Hepatic stellate cell (primary cell): ENCODE results near the gene R3HDM2.

ENCODE experiments used
- DNase-seq: peaks from one replicate; pipeline ENCODE4 v3.0.0; 2011; ENCODE audit warnings: low spot score

R3HDM2 gene

DNA sequence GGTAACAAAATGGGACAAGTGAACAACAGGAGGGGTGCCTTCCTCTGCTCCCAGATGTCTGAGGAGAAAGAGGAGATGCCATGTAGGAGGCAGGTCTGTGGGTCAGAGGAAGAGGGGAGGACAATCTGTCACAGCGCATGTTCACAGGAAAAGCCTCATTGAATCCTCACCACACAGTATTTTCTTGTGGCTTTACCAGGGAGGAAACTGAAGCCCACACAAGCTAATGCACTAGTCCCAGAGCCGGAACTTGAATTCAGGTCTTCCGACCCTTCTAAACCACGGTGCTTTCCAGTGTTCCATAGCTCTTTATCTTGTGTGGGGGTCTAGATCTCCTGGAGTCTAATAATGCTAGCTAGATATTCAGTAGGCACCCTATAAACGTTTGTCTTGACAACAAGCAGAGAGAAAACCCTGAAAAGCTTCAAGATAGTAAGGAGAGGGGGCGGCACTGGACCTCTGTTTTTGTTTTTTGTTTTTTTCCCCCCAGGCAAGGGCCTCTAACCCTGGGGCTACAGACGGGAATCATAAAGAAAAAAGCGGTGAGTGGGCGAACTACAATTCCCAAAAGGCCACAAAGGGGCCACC lies 201.7 kb downstream of the R3HDM2 start:
- DNase-seq, result no peak

GRCh38 chr12:57227315-57228115 lies 203.3 kb downstream of the R3HDM2 start:
- DNase-seq, result no peak

DNA sequence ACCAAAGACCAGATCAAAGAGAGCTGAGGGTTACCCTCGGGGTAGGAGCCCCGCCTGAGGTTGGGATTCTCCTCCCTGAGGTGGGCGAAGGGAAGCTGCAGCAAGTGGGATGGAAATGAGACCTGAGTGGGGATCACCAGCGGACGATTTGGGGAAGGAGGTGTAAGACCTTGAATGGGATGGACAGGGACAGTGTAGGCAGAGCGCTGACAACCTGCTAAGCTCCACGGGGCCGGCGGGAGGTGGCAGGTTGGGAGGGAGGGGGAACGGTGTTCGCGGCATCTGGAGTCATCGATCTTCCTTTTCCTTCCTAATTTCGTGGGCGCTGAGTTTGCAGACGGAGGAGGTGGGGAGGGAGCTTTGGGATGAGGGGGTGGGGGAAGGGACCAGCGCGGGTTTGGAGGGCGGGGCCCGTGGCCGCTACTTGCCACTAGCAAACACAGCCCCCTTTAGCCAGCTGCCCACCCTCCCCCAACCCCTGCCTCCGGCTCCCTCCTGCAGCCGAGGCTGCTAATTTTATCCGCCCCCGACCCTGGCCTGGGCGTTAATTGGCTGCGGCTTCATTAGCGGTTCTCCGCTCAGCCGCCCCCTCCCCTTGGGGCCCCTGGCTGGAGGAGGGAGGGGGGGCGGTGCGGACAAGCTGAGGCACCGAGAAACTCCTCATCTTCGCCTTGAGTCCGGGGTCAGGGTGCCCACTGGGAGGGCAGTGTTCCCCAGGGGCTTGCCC lies 204.1 kb downstream of the R3HDM2 start:
- no peak for DNase-seq

DNA sequence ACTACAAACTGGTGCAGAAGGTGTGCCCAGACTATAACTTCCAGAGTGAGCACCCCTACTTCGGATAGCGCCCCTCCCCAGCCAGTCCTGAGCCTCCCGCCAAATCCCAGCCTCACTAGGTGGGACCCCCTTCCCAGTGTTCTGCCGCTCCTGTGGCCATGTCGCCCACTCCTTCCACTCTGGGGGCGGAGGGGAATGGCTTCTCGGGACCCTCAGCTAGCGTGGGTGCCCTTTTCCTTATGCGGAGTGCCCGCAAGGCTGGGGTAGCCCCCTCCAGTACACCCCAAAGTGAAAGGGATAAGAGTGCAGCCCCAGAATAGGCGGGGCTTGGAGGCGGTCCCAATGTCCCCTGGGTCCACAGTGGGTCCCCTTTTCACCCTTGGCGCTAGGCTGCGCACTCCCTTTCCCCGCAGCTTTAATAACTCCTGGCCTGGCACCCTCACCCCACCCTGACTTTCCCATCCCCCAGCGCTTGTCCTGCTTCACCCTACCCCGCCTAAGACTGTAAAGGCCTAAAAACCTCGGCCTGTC lies 205.1 kb downstream of the R3HDM2 start:
- no peak for DNase-seq

- DNase-seq, result no peak
Observed at GRCh38 chr12:57224973-57225679, 205.7 kb downstream of the R3HDM2 start.

GRCh38 chr12:57224278-57224972 lies 206.4 kb downstream of the R3HDM2 start:
- DNase-seq, result no peak

DNA sequence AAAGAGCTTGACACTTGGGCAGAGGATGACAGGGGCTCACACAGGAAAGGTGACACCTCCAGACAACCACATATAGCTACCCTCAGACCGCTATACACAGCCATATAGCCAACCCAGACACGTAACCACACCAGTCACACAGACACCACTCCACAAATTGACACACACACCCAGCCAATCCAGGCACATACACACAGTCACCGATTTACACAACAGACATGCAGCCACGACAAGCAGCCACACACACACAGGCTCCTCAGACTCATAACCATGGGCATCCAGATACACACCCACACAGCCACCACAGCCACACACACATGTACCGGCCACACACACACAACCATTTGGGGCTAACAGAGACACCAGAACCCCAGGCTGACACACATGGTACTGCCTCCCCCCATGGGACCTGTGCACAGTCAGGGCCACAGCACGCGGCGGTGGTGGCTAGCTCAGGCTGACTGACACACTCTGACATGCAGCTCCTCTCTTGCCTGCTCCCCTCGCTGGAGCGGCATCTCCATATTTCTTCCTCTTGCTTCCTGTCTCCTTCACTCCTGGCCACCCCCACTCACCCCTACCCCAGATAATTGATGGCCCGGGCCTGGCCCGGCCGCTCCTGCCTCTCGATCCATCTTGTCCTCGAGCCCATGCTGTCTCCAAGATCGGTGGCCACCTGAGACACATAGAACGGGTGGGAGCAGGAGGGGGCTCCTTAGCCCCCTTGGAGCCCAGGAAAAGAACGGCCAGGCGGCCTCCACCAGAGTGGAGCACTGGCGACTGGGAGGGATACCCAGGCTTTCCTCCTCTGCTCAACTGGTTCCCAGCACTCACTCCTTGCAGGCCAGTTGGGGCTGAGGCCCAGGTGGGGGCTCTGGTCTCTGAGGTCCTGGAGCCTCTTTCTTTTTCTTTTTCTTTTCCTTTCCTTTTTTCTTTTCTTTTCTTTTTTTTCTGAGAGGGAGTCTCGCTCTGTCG lies 207.4 kb downstream of the R3HDM2 start:
- DNase-seq, result no peak

DNA sequence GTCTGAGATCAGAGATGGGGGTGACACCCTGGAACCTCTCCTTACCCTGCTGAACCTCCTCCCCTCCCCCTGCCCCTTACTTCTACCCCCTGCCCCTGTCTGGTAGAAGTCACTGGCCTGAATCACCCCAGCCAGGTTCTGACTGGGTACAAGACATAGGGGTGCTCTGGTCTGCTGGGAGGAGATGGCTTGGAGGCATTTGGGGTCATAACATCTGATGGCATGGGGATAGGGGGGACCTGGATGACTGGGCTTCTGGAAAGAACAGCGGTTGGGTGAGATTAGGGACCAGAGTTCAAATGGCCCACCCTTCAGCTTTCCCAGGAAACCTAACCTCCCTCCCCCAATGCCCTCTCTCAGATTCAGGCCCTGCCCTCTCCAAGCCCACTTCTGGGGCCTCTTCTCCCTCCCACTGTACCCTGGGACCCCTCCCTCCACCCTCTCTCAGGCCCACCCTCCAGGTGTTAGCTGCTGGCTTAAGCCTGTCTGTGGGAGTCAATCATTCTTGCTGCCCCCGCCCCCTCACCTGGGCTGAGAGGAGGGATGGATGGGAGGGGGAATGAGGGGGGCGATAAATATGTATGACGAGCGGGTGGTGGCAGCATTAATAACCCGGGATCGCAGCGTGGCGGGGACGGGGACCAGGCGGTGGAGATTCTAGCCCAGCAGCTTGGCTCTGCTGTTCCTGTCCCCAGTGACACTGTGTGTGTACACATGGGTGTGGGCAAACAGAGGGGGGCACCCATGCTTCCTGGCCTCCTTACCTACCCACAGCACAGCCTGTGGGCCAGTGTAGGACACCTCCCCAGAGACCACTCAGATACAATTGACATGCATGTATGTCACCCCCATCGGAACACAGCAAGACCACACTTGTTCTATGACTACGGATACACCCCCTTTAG lies 208.3 kb downstream of the R3HDM2 start:
- no peak for DNase-seq

GRCh38 chr12:57221169-57221917 lies 209.5 kb downstream of the R3HDM2 start:
- DNase-seq, result no peak

GRCh38 chr12:57220770-57221168 lies 210.1 kb downstream of the R3HDM2 start:
- DNase-seq, result no peak

- DNase-seq, result no peak
Observed at GRCh38 chr12:57219993-57220754, 210.7 kb downstream of the R3HDM2 start.

- no peak for DNase-seq
Observed at GRCh38 chr12:57219205-57219992, 211.4 kb downstream of the R3HDM2 start.

- no peak for DNase-seq
Observed at GRCh38 chr12:57218030-57218853, 212.6 kb downstream of the R3HDM2 start.

DNA sequence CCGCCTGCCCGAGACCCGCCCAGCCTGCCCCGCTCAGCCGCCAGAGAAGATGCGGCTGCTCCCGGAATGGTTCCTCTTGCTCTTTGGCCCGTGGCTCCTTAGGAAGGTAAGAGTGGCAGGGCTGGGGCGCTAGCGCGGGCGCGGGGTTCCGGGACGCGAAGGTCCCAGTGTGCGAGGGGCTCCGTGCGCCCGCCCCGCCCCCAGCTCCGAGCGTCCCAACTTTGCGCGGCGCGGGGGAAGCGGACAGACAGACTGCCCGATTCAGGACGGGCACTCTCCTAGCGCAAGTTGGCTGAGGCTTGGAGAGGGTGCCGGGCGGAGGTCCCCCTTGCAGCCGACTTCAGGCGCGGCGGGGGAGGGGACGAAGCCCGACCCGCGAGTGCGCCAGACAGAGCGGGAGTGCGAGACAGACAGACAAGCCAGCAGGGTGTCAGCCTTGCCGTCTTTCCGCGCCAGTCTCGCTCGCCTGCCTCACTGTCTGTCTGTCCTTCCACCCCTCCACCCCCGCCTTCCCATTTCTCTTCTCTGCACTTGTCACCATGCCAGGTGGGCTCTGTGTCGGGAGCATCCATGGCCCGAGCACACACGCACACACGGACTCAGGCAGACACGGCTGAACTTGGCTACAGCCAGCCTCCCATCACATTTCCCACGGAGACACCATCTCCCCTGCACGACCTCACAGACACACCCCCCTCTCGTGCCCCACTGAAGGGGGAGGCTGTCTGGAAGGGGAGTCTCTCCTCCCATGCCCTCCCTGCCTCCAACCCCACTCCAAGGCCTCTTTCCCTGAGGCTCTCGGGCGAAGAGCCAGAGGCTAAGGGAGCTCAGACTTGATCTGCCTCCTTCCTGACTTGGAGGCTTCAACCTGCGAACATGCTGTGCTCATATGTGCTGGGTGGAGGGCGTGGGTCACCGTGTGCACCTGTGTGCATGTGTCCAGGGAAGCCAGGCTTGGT lies 213.6 kb downstream of the R3HDM2 start:
- DNase-seq, result peak; percentile 47
